ENCODE measurements around the gene NASP. TPM values are rescaled to one million over a fixed set of nuclear protein-coding genes. Genes with fewer than 3 reads are reported as not detected.

Gene NASP
- total RNA-seq = 34.5 TPM
- long read RNA-seq, transcript NASP-201 (15 exons, 3,207 nt) = major isoform, 8 of 16 reads
- long read RNA-seq, partial matches to known transcripts = 1 of 16 reads
- long read RNA-seq, other reads (novel, unspliced or antisense) = 6 of 16 reads

- Histone ChIP-seq H3K4me3 (peak within 1 kb of the TSS; percentile 92), H3K36me3 (no peaks in the 10 kb centered on the region), H3K4me1 (peaks cover 37% of the 10 kb centered on the region), H3K27ac (replicated peaks) (peak within 1 kb of the TSS; percentile 97), H3K9me3 (replicated peaks) (no peaks in the 10 kb centered on the region), H3K27me3 (ENCODE audit: low read depth) (no peaks in the 10 kb centered on the region)
- TF ChIP-seq CTCF (IDR thresholded peaks at IDR 0.05; ENCODE audit: borderline replicate concordance) = no peak
- intact Hi-C loops (cut with micrococcal nuclease) = loop anchor here (10.0 kb wide), 1 partner anchor 101 kb away; the partner anchor contains the start of genes GPBP1L1 and TMEM69
- DNase-seq = peak; percentile 91
Observed at GRCh38 chr1:45583666-45584350, at the start of gene NASP. NASP (plus strand) TSS chr1:45584041; CDS start chr1:45584147, 106 bp downstream.

- H3K27ac ChIP-seq (replicated peaks) = no peak overlapping the region
- no peak for DNase-seq
- H3K4me1 ChIP-seq = no peaks in the 10 kb centered on the region
- no peaks in the 10 kb centered on the region for H3K9me3 ChIP-seq (replicated peaks)
- no peaks in the 10 kb centered on the region for H3K36me3 ChIP-seq
- no peaks in the 10 kb centered on the region for H3K27me3 ChIP-seq (ENCODE audit: low read depth)
- TF ChIP-seq CTCF (IDR thresholded peaks at IDR 0.05; ENCODE audit: borderline replicate concordance) = no peak
- intact Hi-C loops (cut with micrococcal nuclease) = no loop called here
- no peak overlapping the region for H3K4me3 ChIP-seq
Observed at GRCh38 chr1:45535988-45536766, 47.7 kb upstream of the NASP start.

GRCh38 chr1:45536886-45537285, 47.0 kb upstream of the NASP start:
- intact Hi-C loops (cut with micrococcal nuclease) = no loop called here

GRCh38 chr1:45541193-45541592, 42.6 kb upstream of the NASP start:
- no peak for TF ChIP-seq CTCF (IDR thresholded peaks at IDR 0.05; ENCODE audit: borderline replicate concordance)
- Histone ChIP-seq H3K4me1 (peaks cover 10% of the 10 kb centered on the region), H3K4me3 (no peak overlapping the region), H3K27ac (replicated peaks) (no peak overlapping the region), H3K27me3 (ENCODE audit: low read depth) (no peaks in the 10 kb centered on the region), H3K9me3 (replicated peaks) (no peaks in the 10 kb centered on the region), H3K36me3 (no peaks in the 10 kb centered on the region)
- no peak for DNase-seq
- intact Hi-C loops (cut with micrococcal nuclease) = no loop called here

More at GRCh38 chr1:45536886-45537285, 47.0 kb upstream of the NASP start:
- Histone ChIP-seq H3K27me3 (ENCODE audit: low read depth) (no peaks in the 10 kb centered on the region), H3K36me3 (no peaks in the 10 kb centered on the region), H3K27ac (replicated peaks) (no peak overlapping the region), H3K4me3 (no peak overlapping the region), H3K9me3 (replicated peaks) (no peaks in the 10 kb centered on the region), H3K4me1 (no peaks in the 10 kb centered on the region)
- no peak for DNase-seq
- no peak for TF ChIP-seq CTCF (IDR thresholded peaks at IDR 0.05; ENCODE audit: borderline replicate concordance)

- intact Hi-C loops (cut with micrococcal nuclease) = no loop called here
- Histone ChIP-seq H3K27me3 (ENCODE audit: low read depth) (no peaks in the 10 kb centered on the region), H3K9me3 (replicated peaks) (no peaks in the 10 kb centered on the region), H3K27ac (replicated peaks) (no peak overlapping the region), H3K36me3 (no peaks in the 10 kb centered on the region), H3K4me1 (peaks cover 10% of the 10 kb centered on the region), H3K4me3 (no peak overlapping the region)
- DNase-seq = no peak
- no peak for TF ChIP-seq CTCF (IDR thresholded peaks at IDR 0.05; ENCODE audit: borderline replicate concordance)
Observed at GRCh38 chr1:45542591-45542990, 41.2 kb upstream of the NASP start.

All from left ventricle myocardium inferior (tissue), 1 donor.